ENCODE results near the gene ZMYND10. TPM values are rescaled to one million over a fixed set of nuclear protein-coding genes. Genes with fewer than 3 reads are reported as not detected.

ZMYND10 gene
- total RNA-seq, 1 donor from 2014 or later = 2.5 TPM

DNA sequence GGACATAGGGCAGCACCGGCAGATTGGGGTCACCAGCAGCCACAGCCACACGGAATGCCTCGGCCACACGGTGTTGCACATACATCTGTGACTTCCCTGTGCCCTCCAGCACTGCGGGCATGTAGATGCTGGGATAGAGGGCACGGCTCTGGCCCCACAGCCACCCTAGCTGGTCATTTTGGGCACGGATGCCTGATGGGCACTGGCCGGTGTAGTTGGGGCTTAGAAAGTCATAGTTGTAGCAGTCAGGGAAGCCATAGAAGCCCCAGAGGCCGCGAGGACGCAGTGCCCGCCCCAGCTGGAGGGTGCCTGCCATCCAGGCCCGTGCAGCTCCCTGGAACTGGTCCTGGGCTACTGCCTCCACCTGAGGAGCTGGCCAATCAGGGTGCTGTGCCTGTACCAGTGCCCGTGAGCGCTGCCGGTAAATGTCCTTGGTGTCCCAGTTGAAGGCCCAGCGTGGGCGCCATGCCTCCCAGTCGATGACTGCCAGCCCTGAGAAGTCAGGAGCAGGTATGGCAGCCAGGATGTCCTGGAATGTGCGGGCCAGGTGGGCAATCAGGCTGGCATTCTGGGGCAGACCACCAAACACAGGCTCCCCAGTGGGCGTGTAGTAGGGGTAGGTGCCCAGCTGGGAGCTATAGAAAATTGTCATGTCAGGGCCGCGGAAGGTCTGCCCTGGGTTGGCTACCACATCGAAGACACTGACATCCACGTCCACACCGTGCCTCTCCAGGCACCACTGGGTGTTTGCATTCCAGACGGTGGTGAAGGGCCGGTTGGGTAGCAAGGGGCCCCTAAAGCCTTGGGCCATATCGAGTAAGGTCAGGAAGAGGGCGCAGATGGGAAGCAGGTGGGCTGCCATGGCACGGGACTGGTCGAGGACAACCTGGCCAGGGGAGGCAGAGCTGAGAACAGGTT is 43.2 kb downstream of the ZMYND10 start:
- no peak for DNase-seq

DNA sequence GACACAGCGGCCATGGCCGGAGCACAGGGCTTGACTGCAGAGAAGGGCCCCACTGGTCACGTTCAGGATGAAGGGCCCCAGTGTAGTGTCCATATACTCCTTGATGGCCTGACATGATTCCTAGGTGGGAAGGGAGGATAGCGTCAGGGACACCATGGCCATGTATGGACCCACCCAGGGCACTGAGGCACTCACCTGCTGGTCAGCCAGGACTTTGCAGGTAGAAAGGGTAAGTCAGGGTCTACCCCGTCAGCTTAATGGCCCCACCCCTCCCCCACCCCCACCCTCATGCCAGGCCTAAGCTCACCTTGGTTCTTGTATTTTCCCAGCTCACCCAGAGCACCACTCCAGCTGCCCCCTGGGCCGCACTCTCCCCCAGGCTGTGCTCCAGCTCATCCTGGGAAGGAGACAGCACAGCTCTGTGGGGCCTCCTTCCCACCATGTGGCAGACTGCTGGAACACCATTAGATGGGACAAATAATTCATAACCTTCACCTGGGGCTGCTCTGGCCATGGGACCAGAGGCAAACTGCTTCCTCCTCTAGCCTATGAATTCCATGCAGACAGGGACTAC is 44.8 kb downstream of the ZMYND10 start:
- DNase-seq = no peak

DNA sequence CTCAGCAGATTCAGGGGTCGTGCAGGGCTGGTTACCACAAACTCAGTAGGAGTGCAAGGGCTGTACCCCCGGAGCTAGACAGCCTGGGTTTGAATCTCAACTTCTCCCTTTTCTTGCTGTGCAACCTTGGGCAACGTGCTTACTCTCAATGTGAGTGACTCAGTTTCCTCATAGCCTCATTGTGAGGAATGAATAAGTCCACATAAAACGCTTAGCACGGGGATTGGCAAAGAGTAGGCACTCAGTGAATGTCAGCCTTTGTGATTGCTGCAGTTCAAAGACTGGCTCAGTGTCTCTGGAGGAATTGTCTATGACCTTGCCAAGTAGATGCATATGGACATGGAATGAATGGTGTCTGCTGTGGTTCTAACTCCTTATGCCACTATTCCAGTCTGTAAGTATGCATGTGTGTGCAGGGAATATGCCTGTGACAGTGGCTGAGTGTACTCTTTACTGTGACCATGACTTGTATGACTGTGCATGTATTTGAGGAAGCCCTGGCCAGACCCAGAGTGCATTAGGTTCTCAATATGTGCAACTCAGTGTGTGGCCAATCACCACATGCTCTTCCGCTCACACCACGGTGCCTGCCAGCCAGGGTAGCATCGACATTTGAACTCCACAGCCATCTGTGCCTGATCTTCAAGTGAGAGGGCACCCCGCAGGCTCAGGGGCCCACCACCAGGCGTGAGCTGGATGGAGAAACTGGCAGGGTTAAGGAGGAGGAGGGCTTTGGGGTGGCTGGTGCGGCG is 45.4 kb downstream of the ZMYND10 start:
- DNase-seq = peak; percentile 64

DNA sequence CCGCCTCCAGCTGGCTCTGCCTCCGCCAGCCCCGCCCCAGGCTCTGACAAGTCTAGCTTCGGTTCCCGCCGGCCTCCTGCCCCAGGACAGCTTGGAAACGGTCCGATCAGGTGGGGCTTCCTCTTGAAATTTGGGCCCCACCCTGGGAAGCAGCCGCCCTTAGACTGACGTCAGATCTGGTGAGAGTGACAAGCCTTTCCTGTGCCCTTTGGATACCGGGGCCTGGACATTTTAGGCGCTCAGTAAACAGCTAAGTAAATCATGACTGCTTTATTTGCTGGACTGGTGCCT is 45.9 kb downstream of the ZMYND10 start:
- DNase-seq = no peak

DNA sequence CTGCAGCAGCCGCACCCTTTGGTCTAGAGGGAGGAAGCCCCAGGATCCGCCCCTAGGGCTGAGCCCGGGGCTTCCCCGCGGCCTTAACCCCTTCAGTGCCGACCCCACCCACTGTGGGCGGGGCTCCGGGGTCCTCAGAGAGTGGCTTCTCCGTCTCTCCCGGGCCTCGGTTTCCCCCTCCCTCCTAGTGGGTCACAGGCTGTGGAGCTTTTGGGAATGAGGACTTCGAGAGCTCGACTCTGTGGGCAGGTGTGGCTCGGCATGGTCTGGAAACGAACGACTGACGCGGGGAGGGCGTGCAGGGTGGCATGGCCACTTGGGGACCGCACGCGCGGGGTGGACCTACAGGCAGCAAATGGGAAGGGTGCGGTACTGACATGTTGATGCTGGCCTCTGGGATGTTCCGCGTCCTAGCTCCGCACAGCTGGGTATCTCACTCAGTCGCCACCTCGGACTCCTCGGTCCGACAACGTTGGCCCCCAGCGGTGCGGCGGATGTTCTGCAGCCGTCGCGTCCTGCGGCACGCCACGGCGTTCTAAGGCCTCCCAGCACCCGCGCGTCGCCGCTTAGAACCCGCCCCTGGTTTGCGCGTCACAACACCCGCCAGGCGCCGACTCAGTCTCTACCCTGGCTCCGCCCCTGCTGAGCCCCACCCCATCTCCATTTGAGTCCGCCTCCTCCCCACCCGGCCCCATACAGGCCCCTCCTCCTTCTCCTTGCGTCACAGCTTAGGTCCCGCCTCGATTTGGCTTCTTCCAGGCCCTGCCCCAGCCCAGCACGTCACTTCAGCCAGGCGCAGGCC is 46.5 kb downstream of the ZMYND10 start, which contains the start of the genes HYAL3 and NAA80:
TSS of gene HYAL3 (minus strand) at position 570 of the 802 bp plus-strand sequence. CDS start 3,803 bp downstream, outside the sequence.
TSS of gene NAA80 (minus strand) at position 570 of the 802 bp plus-strand sequence. CDS start 1,942 bp downstream, outside the sequence.
- DNase-seq = peak; percentile 100

DNA sequence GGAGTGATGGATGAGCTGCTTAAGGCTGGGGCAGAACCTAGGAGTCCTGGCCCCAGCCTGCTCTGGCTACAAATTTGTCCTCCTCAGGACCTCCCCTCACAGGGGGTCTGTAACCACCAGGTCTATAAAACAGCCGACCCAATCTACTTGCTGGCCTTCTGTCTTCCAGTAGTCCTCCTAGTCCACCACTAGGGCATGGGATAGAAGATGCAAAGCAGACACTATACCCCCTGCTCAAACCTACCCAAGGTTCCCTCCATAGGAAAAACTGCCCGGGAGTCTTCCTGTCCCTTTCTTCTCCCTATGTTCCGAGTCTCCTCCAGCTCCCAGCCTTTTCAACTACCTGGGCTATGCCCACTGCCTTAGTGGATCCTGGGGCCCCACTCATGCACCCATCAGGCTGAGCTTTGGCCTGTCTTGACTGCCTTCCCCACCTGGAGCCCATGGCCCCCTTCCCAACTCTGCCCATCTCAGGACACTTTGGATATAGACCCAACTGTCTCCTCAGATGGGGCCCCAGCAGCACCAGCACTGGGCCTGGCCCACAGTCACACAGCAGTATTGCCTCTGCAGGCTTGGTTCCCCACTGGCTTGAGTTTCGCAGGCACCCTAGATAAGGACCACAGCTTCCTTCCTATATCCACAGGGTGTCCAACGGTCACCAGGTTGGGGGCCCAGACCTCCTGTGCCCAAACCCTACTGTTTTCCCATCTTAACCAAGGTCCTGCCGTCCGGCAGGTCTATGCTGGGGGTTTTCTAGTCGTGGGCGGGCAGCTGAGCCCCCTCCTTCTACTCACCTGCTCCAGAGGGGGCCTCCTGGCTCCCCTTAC is 47.4 kb downstream of the ZMYND10 start:
- no peak for DNase-seq

DNA sequence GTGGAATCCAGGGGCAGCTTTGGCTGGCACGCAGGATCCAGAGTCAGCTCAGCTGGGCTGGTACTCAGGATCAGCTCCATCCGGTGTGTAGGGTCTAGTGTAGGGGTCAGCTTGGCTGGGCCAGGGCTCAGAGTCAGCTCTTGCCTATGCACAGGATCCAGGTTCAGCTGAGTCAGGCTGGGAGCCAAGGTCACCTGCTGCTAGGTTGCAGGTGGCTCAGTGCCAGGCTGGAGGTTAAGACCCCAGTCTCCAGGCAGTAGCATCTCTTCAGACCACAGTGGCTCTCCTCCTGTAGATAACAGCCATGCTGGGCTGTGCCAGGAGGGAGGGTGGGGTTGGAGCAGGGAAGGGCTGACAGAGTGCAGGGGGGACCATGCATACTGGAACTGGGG is 48.2 kb downstream of the ZMYND10 start:
- DNase-seq = no peak

DNA sequence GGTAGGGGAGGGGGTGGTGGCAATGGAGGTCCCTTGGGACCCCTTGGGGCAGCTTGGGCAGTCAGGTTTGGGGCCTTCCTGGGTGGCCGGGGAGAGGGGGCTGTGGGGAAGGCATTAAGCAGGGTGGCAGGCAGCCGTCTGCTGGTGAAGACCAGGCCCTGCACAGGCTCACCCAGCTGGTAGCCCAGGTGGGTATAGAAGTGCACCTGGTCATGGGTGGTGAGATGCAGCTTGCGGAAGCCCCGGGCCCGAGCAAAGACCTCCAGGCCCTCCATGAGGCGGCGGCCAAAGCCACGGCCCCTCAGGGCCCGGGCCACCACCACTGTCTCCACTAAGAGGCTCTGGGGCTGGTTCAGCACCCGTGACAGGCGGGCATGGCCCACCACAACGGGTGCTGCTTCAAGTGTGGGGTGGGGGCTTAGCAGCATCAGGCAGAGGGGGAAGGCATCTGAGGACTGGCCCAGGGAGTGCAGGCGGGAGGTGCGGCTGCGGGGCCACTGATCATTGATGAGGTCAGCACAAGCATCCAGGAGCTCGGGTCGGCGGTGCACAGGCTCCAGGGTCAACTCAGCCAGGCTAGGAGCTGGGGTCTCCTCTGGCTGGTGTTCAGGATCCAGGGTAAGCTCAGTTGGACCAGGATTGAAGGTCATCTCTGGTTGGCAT is 48.7 kb downstream of the ZMYND10 start:
- no peak for DNase-seq

DNA sequence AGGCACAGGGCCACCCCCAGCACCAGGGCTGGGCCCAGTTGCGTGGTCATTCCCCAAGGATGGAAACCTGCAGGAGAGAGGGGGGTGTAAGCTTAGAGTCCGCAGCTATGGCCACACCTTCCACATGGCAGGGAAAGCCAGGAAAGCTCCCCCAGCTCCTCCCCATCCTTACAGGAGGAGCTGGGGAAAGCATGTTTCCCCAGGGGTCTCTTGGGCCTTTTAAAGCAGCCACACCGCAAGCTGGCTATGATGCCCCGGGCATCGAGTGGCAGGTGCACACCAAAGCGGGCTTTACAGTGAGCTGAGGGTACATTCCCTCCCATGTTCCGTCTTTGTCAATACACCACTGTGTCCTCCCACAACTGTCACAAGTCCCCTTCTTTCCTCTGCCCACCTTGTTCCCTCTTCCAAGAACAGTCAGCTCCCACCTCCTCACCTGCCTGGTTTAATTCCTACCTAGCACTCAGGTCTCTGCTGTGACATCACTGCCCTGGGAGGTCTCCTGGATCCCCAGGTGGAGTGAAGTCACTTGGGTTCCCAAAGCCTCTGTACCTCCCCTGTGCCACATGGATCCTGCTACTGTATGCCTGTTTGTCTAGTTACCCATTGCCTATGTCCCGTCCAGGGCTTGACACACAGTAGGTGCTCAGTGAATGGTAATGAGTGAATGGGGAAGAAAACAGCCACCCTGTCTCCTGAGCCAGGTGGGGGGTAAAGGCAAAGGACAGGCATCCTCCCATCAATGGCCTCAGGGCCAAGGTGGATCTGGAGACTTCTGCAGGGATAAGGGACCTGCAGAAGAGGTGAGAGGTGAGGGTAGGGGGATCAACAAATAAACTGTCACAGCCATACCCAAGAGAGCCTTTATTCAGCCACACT is 49.7 kb downstream of the ZMYND10 start:
- DNase-seq = no peak

DNA sequence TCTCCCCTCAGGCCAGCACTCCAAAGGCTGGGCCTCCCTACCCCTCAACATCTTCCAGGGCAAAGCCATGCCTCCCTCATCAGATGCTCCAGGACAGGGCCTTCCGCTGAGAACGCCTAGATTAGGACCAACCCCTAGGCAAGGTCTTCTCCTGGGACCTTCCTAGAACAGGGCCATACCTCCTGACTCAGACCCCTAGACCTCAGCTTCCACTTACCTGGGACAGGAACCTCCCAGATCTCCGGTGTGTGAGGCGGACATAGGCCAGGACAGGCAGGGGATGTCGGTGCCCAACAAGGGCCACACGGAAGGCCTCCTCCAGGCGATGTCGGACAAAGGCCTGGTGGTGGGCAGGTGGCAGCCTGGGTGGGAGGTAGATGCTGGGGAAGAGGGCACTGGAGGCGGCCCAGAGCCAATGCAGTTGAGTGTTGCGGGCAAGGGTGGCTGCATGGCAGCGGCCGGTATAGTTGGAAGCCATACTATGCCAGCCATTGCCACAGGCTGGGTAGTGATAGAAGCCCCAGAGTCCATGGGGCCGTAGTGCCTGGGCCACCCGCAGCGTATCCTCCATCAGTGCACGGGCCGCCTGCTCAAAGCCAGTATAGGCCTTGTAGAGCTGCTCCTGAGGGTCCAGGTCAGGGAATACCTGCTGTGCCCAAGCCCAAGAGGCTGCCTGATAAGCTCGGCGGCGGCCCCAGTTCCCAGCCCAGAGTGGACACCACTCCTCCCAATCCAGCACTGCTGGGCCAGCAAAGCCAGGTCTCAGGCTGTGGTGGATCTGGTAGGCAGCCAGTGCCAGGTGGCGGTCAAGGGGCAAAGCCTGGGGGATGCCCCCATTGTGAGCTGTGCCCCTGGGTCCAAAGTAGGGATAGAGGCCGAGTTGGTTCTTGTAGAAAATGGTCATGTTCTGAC is 50.8 kb downstream of the ZMYND10 start:
- no peak for DNase-seq

DNA sequence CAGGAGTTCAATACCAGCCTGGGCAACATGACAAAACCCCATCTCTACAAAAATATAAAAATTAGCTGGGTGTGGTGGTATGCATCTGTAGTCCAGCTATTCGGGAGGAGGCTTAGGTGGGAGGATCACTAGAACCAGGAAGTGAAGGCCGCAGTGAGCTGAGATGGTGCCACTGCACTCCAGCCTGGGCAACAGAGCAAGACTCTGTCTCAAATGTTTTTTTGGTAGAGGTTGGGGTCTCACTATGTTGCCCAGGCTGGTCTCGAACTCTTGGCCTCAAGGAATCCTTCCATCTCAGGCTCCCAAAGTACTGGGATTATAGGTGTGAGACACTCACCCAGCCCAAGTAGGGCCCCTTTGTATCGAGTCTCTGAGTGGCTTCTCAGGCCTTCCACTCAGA is 51.4 kb downstream of the ZMYND10 start:
- no peak for DNase-seq

DNA sequence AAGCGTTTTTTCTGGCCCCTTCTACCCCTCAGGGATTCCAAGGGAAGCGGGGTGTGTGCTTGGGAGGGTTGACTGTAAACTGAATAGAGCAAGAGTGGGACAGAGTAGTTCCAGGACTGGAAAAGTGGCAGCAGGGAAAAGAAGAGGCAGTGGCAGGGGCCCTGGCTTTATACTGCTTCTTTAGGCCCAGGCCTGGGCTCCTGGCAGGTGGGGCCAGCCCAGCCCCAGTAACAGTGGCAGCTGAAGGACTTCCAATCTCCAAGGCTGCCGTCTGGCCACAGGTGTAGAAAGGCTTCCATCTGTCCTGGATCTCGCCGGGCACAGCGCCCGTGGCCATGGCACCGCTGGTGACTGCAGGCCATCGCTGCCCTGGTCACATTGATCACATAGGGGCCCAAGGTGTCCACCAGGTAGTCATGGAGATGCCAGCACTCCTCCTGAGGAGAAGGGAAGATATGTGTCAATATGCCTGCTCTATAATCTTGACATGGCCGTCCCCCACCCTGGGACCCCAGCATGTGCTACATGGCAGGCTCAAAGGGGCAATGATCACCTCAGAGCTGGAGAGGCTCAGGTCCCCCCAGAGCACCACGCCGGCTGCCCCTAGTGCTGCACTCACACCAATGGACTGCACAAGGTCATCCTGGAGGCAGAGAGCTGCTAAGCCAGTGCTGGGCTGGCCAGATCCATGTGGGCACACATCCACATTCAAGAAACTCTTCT is 52.3 kb downstream of the ZMYND10 start:
- DNase-seq = no peak

DNA sequence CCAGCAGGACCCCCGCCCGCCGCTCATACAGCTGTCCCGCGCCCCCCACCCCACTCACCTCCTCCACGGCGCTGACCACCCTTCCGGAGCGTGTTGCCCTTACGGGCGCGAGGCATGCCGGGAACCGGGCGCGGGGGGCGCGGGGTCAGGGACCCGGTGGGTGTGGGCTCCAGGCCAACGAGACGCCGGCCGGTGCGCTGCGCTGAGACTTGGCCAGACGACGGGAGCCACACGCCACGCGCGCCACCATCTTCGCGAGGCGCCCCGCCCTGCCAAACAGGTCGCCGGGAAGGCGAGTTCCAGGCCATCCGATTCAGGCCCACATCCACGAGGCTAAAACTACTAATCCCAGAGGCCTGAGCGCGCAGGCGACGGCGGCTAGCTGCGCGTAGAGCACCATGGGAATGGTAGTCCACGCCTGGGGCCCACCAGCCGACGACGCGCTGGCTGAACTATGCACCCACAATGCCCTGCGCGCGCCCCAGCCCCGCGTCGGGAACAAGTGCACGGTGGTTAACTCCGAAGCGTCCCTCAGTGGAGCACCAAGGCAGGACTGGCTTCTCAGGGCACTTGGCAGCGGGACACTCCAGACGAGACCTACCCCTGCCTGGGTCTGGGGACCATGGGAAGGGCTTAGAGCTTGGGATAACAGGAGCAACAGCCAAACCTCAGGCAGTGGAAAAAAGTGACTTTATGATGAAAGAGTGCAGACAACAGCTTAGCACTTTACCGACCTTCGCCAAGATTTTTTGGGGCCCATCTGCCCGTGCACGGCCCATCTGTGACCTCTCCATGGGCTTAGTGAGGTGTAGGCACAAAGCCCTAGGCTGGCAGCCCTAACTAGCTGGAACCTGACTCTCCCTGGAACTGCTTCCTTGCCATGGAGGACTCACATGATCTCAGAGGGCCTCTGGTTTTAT is 53.1 kb downstream of the ZMYND10 start, which contains the start of gene IFRD2:
TSS of gene IFRD2 (minus strand) at position 271 of the 920 bp plus-strand sequence. CDS start at position 116, 155 bp downstream.
- DNase-seq = peak; percentile 98

Measured in occipital lobe (tissue), 2 donors.